Small intestine (tissue), 7 donors: Measurements from ENCODE around the gene SREBF1. TPM values are rescaled to one million over a fixed set of nuclear protein-coding genes. Genes with fewer than 3 reads are reported as not detected.

ENCODE experiments used
- DNase-seq, 2 donors: peaks; one replicate each; pipeline versions ENCODE4 v3.0.0 to v3.0.0-alpha.2; 2013
- FAIRE-seq: peaks from 2 replicates; lab custom pipeline; 2012; peaks lifted over from hg19 to GRCh38; lab: Jason Lieb, UNC
- H3K27ac ChIP-seq, 3 donors: one replicate each; pipeline ENCODE4 v1.5.1; 2013; ENCODE audit warnings: low read length in 2 of 3, mild to moderate bottlenecking in 2 of 3, control low read depth in 1 of 3, inconsistent platforms in 1 of 3, low read depth in 1 of 3, moderate library complexity in 1 of 3
- H3K27me3 ChIP-seq, 3 donors: one replicate each; pipeline ENCODE4 v1.6.1; 2013; ENCODE audit warnings: low read length in 3 of 3, inconsistent platforms in 1 of 3; ENCODE audit not compliant: control insufficient read depth in 3 of 3, insufficient read depth in 3 of 3
- H3K36me3 ChIP-seq, 3 donors: one replicate each; pipeline ENCODE4 v1.6.1; 2013; ENCODE audit warnings: low read length in 3 of 3, inconsistent platforms in 1 of 3, low read depth in 1 of 3, mild to moderate bottlenecking in 1 of 3, moderate library complexity in 1 of 3; ENCODE audit not compliant: control insufficient read depth in 3 of 3, insufficient read depth in 2 of 3
- H3K4me1 ChIP-seq, 3 donors: one replicate each; pipeline ENCODE4 v1.6.1; 2013; ENCODE audit warnings: low read length in 2 of 3, inconsistent platforms in 1 of 3, low read depth in 1 of 3, mild to moderate bottlenecking in 1 of 3, moderate library complexity in 1 of 3; ENCODE audit not compliant: control insufficient read depth in 3 of 3, insufficient read depth in 2 of 3
- H3K4me3 ChIP-seq, 3 donors: one replicate each; pipeline ENCODE4 v1.5.1; 2013; ENCODE audit warnings: low read length in 3 of 3, control low read depth in 1 of 3, inconsistent platforms in 1 of 3, low read depth in 1 of 3, mild to moderate bottlenecking in 1 of 3, moderate library complexity in 1 of 3
- H3K9me3 ChIP-seq, 2 donors: one replicate each; pipeline ENCODE4 v1.6.1; 2013; ENCODE audit warnings: low read depth in 1 of 2, low read length in 1 of 2; ENCODE audit not compliant: control insufficient read depth in 2 of 2, insufficient read depth in 1 of 2
- WGBS, 3 donors: extraction: QIAGEN DNeasy Blood & Tissue Kit; methylation state at CpG; one replicate each; pipeline ENCODE4 v1.1.7; 2013; 5-methylcytosine and 5-hydroxymethylcytosine counted together
- polyA plus RNA-seq, 4 donors: library from polyadenylated mRNA; stranded (reverse) in 3 of 4; unstranded in 1 of 4; fragments of 200-250 nt in 3 of 4; fragments of 120-200 nt in 1 of 4; gene quantifications; one replicate each; pipeline versions ENCODE4 v1.2.1 to v1.2.3, GENCODE V29; 2013
- donor health status: healthy with polysubstance abuse.
- donor health status: control.
- donor health status: control.
- donor health status: Bipolar disorder and iron deficiency.
- donor health status: healthy.

Gene SREBF1
- polyA plus RNA-seq, 4 donors = 71.6 to 155 (median 105) TPM

GRCh38 chr17:17786998-17787397, 49.8 kb downstream of the SREBF1 start:
- Histone ChIP-seq H3K9me3 (no peaks in the 10 kb centered on the region), H3K4me3 (no peak overlapping the region), H3K27me3 (peaks cover 0 to 3% (median 2%) of the 10 kb centered on the region in 3 donors), H3K27ac (no peak overlapping the region), H3K4me1 (peaks cover 2 to 33% (median 2%) of the 10 kb centered on the region in 3 donors), H3K36me3 (peaks cover 0 to 28% (median 2%) of the 10 kb centered on the region in 3 donors)
- WGBS, 3 donors = 79 to 87% (median 83%) methylated on average over 2 of the region's 2 CpGs
- DNase-seq (no peak), FAIRE-seq (no peak)

GRCh38 chr17:17785407-17785806, 51.4 kb downstream of the SREBF1 start:
- H3K36me3 ChIP-seq = peaks cover 0 to 21% (median 2%) of the 10 kb centered on the region in 3 donors
- no peak for DNase-seq
- no peak overlapping the region for H3K27ac ChIP-seq
- no peak overlapping the region for H3K4me3 ChIP-seq
- H3K27me3 ChIP-seq = peaks cover 0 to 12% (median 5%) of the 10 kb centered on the region in 3 donors
- H3K9me3 ChIP-seq = no peaks in the 10 kb centered on the region
- H3K4me1 ChIP-seq = peaks cover 4 to 36% (median 8%) of the 10 kb centered on the region in 3 donors
- no peak for FAIRE-seq
- whole genome bisulfite sequencing, 3 donors = 79 to 87% (median 82%) methylated on average over 11 of the region's 11 CpGs

- WGBS, 3 donors = 74 to 86% (median 83%) methylated on average over 7 of the region's 7 CpGs
- DNase-seq = no peak
- H3K36me3 ChIP-seq = peaks cover 0 to 21% (median 2%) of the 10 kb centered on the region in 3 donors
- no peak overlapping the region for H3K27ac ChIP-seq
- H3K9me3 ChIP-seq = no peaks in the 10 kb centered on the region
- H3K27me3 ChIP-seq = peaks cover 0 to 12% (median 5%) of the 10 kb centered on the region in 3 donors
- no peak for FAIRE-seq
- H3K4me3 ChIP-seq = no peak overlapping the region
- H3K4me1 ChIP-seq = peaks cover 3 to 32% (median 8%) of the 10 kb centered on the region in 3 donors
Observed at GRCh38 chr17:17784657-17785267, 52.0 kb downstream of the SREBF1 start.

- peak overlapping the region; percentile 40 to 59 (median 43) for H3K4me3 ChIP-seq
- H3K27ac ChIP-seq = peak overlapping the region in 1 of 3 donors; percentile 42
- WGBS, 3 donors = 14 to 20% (median 17%) methylated on average over 37 of the region's 37 CpGs
- DNase-seq = peak in 1 of 2 donors; percentile 23
- H3K36me3 ChIP-seq = peaks cover 0 to 21% (median 2%) of the 10 kb centered on the region in 3 donors
- H3K27me3 ChIP-seq = peaks cover 0 to 12% (median 5%) of the 10 kb centered on the region in 3 donors
- H3K9me3 ChIP-seq = no peaks in the 10 kb centered on the region
- peaks cover 2 to 35% (median 10%) of the 10 kb centered on the region in 3 donors for H3K4me1 ChIP-seq
- no peak for FAIRE-seq
Observed at GRCh38 chr17:17783825-17784656, 52.7 kb downstream of the SREBF1 start.

GRCh38 chr17:17783116-17783824, 53.5 kb downstream of the SREBF1 start:
- Histone ChIP-seq H3K36me3 (peaks cover 0 to 21% (median 0%) of the 10 kb centered on the region in 3 donors), H3K27ac (peak overlapping the region in 1 of 3 donors; percentile 42), H3K4me1 (peaks cover 2 to 41% (median 10%) of the 10 kb centered on the region in 3 donors), H3K4me3 (peak overlapping the region; percentile 40 to 59 (median 43)), H3K9me3 (no peaks in the 10 kb centered on the region), H3K27me3 (peaks cover 0 to 12% (median 5%) of the 10 kb centered on the region in 3 donors)
- peak; percentile 32 to 65 for DNase-seq
- 1% methylated on average over 64 to 75 of the region's 75 CpGs for WGBS, 3 donors
- FAIRE-seq = no peak

GRCh38 chr17:17782523-17783115, 54.2 kb downstream of the SREBF1 start:
- Histone ChIP-seq H3K4me1 (peaks cover 2 to 47% (median 10%) of the 10 kb centered on the region in 3 donors), H3K27me3 (peaks cover 0 to 12% (median 5%) of the 10 kb centered on the region in 3 donors), H3K9me3 (no peaks in the 10 kb centered on the region), H3K27ac (peak overlapping the region in 1 of 3 donors; percentile 32), H3K36me3 (peaks cover 0 to 27% (median 0%) of the 10 kb centered on the region in 3 donors), H3K4me3 (peak overlapping the region; percentile 28 to 59 (median 40))
- FAIRE-seq (no peak), DNase-seq (peak; percentile 6 to 63)
- WGBS, 3 donors = 1 to 2% (median 1%) methylated on average over 43 to 56 of the region's 57 CpGs

- FAIRE-seq = no peak
- 4 to 12% (median 9%) methylated on average over 56 to 88 of the region's 88 CpGs for WGBS, 3 donors
Observed at GRCh38 chr17:17781591-17782496, 54.9 kb downstream of the SREBF1 start.

More at GRCh38 chr17:17781591-17782496, 54.9 kb downstream of the SREBF1 start:
- H3K27ac ChIP-seq = peak overlapping the region in 1 of 3 donors; percentile 50
- H3K36me3 ChIP-seq = peaks cover 0 to 27% (median 0%) of the 10 kb centered on the region in 3 donors
- peak overlapping the region; percentile 28 to 59 (median 40) for H3K4me3 ChIP-seq
- peaks cover 2 to 49% (median 10%) of the 10 kb centered on the region in 3 donors for H3K4me1 ChIP-seq
- peaks cover 0 to 12% (median 5%) of the 10 kb centered on the region in 3 donors for H3K27me3 ChIP-seq
- no peaks in the 10 kb centered on the region for H3K9me3 ChIP-seq
- peak; percentile 20 to 70 for DNase-seq
